Medulla oblongata (tissue), 1 donor: Measurements from ENCODE around the gene ARHGEF28.

Source experiments
- DNase-seq: peaks from one replicate; pipeline ENCODE4 v3.0.0-alpha.2; 2015; ENCODE audit errors: extremely low spot score

ARHGEF28 gene

DNA sequence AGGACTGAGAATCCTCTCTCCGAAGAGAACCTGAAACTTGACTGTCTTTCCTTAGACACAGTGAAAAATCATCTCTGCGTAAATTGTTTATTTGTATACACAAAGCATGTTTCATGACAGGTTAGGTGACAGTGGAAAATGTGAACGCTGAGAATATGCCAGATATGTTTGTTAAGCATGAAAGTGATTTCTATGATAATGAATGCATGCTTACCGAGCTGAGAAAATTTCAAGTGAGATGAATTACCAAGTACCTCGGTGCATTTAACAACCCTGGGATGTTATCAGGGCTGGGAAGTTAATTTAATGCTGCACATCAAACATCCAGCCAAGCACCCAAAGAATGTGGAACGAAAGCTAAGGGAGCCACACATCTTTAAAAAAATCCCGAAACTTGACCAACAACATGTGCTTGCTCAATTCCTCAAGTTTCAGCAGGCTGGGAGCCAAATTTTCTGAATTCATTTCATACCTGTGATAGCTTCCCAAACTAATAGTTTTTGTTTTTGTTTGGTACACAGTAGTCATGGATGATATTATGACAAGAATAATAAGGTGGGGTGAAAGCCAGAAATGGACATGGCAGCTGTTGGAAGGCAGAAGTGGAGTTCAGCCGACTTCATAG is 336.9 kb downstream of the ARHGEF28 start:
- no peak for DNase-seq

DNA sequence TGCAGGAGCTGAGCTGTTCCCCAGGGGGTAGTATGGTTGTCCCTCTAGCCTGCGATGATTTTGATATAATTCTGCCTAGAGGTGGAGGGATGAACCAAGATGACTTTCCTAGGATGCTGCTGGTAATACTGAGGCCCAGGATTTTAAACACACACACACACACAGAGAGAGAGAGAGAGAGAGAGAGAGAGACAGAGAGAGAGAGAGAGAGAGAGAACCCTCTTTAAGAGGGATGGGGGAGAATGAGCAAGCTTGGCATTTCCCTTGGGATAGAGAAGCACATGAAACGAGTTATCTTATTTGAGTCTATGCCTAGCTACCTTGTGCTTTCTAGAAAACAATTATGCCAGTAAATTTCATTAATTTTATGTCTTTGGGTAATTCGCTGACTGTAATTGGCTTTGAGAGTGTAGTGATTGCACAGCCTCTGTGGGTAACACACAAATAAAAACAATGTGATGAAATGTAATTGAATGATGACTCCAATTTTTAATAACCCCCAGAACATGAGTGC is 338.4 kb downstream of the ARHGEF28 start:
- no peak for DNase-seq

DNA sequence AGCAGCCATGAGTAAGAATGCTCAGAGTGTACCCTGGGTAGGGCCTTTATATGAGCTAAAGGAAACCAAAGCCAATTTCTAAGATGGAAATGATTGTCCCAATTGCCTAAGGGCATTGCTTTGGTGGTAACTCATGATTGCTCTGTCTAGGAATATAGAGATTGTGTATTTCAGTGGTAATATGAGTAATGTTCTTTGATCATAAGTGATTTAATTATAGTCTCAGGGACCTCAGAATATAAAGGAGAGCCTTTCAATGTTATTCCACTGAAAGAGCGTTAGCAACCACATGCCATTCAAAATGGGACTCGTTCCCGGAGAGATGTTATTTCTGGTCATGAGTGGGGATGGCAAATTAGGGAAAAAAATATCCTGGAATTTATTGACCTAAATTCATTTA is 340.5 kb downstream of the ARHGEF28 start:
- DNase-seq, result no peak

DNA sequence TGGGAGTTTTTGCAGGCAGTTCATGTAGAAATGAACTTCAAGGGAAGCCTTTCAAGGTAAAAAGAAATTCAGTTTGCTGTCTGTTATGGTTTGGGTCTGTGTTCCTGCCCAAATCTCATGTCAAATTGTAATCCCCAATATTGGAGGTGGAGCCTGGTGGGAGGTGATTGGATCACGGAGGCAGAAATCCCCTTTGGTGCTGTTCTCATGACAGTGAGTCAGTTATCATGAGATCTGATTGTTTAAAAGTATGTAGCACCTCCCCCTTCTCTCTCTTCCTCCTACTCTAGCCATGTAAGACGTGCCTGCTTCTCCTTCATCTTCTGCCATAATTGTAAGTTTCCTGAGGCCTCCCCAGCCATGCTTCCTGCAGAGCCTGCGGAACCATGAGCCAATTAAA is 341.4 kb downstream of the ARHGEF28 start:
- DNase-seq, result no peak

DNA sequence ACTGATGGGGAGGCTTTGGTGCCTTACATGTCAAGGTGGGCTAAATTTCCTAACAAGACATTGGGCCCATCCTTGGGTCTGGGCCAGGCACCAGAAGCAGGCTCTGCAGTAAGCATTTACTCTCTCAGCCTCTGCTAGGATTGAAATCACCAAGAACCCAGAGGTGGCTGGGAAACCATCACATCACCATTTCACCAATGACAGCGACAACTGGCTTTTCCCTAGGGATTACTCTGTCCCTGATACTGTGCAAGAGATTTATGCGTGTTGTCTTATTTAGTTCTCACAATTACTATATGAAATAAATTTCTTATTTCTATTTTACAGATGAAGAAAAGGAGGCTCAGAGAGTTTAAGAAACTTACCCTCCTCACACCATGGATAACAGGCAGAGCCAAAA is 342.2 kb downstream of the ARHGEF28 start:
- no peak for DNase-seq

DNA sequence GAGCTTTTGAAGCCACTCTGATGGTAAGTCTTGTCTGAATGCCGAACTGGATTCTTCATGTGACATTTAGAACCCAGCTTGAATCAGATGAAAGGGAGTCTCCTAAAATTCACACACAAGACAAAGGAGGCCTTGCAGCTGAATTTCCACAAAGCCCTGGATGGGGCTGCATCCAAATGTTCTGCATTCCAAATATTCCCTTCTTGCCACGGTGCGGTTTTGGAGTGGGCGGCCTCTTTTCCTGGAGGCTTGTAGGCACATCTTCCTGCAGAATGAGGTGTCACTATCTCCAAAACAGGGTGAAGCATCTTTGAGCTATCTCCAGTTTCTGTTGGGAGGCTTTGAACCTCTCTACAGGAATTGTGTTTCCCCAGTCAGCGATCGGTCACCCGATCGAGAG is 342.7 kb downstream of the ARHGEF28 start:
- DNase-seq, result no peak

DNA sequence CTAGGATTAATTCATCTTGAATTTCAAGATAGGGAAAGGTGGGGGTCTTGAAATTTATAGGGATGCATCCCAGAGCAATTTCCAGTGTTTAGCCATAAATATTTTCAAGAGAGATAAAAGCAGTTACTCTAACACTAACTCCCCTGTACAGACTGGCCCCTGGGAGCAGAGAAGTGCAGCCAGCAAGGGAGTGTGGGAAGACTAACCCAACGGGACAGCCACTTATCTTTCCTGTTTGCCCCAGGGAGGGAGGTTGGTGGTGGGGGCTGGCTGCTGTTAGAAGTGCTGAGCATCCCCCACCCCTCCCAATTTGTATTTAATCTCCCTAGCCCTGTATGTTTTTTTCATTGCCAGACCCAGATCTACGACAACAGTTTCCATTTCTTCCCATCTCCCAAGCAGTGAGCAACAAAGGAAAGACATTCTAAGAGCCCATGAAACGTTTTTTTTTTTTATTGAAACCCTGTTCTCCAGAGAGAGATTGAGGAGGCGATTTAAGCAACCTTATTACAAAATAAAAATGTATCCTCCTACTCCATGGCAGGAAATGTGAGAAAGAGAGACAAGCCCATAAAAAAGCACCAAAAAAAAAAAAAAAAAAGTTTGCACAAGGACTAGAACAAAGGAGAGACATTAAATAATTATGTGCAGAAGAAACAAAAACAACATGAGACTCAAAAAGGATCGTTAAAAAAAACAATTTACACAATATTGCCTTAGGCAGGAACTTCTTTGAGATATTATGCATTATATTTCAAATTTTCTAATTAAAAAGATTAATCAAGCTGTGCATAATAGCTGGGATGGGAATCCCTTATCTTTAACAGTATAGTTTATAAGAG is 343.4 kb downstream of the ARHGEF28 start:
- no peak for DNase-seq

DNA sequence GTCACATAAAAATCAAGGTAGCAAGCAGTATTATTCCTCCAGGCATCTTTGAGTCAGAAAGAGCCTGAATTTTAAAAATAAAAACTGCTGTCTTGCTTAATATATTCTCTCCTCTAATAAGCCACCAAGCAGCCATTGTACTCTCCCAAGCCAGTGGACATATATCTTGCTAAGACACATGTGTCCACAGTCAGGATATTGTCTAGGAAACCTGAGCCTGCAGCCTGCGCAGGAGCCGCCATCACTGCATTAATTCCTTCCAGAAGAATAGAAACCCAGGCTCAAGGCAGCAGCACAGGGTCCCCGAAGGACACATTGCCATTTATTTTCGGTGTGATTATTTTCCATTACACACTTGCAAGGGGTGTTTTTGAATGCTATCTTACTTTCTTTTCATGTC is 345.3 kb downstream of the ARHGEF28 start:
- DNase-seq, result no peak

DNA sequence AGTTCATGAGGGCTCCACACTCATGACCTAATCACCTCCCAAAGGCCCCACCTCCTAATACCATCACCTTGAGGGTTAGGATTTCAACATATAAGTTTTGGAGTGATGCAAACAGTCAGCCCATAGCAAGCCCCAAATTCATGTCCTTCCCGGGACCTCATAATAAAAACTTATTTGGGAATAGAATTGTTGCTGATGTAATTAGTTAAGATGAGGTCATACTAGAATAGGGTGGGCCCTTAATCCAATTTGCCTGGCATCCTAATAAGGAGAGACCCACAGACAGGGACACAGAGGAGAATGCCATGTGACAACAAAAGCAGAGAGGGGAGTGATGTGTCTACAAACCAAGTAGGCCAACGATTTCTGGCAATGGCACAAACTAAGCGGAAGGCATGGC is 347.1 kb downstream of the ARHGEF28 start:
- DNase-seq, result no peak

DNA sequence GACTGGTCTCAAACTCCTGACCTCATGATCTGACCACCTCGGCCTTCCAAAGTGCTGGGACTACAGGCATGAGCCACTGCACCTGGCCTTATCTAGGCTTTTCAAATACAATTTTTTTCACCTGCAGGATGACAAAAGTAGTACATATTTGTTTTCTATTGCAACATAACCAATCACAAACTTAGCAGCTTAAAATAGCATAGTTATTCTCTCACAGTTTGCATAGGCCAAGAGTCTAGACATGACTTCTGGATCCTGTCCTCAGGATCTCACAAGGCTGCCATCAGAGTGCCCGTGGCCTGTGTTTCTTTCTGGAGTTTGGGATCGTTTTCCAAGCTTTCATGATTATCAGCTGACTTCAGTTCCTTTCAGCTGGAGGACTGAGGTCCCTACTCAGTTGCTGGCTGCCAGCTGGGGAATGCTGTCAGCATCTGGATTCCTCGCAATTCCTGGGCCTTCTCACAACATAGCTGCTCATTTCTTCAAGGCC is 348.9 kb downstream of the ARHGEF28 start:
- DNase-seq, result no peak

DNA sequence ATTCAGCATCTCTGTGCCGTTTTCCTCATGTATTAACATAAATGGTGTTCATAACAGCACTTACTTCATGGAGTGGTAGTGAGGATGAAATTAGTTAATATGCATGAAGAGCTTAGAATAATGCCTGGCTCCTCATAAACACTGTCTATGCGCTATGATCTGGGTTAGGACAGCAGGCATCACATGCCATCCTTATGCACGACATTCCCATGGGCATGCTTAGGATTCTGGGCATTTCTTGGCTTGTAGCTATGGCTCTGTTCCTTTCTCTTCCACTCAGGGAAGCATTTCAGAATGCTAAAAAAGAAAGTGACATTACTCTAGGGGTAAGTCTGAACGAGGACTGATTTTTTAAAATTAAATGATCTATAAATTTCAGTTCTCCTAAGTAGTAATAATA is 349.8 kb downstream of the ARHGEF28 start:
- no peak for DNase-seq

DNA sequence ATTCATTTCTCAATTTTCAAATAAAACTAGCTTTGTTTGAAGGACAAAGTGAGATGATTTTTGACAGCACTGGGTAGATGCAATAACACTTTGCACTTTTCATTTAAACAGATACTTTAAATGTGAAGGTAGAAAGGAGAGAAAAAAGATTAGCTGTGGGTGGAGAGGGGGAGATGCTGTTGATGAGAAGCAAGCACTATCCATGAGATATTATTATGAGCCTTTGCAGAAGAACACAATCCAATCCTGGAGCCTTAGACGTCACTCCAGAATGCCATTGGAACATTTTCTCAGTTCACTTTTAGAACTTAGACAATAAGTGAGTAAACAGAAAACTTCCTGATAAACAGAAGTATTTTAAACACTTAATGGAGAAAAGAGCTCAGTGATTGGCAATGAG is 351.1 kb downstream of the ARHGEF28 start:
- no peak for DNase-seq

DNA sequence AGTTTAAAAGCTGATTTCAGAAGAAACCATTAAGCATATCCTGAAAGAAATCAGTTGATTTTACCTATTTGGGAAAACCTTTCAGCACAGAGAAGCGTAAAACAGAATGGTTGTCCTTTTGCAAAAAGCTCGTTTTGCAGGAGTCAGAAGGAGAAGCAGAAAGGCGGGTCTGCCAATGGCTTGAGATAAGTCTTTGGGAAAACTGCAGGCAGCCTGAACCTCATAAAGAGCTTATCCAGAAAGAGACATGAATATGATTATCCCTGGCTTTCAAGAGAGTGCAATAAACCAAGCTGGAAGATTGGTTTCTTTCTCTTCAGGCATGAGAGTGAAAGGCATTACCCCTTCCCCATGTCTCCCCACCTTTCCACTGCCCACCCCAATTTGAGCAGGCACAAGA is 353.3 kb downstream of the ARHGEF28 start:
- DNase-seq, result no peak

DNA sequence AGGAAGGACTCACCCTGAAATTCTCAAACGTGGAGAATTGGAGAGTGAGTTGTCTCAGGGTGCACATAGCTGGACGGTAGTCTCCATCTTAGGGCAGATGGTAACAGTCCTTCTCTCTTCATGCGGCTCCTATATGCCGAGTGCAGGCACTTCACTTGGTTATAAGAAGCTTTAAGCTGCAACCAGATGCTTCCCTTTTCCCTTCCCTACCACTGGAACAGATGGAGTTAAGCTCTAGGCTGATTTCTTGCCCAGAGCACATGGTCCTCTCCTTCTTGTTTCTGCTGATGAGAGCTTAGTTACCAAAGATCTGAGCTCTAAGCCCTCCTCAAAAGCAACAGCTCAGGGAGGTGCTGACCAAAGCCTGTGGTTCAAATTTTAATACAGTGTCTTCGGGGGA is 355.7 kb downstream of the ARHGEF28 start:
- DNase-seq, result no peak

DNA sequence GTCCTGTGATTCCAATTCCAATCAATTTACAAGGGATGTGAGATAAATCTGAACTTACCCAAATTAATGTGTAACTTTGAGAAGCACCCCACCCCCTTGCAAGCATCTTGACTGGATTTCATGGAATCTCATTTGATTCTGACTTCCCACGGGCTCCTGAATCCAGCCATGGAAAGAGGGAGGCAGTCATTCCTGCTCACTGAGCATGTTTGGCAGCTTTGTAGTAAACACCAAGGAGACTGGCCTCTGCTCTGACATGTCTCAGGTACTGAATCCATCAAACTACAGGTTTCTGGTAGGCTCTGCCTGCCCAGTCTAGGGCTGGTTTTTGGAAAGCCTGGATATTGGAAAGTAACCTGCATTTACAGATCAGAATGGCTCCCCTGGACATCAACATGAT is 357.6 kb downstream of the ARHGEF28 start:
- DNase-seq, result no peak

DNA sequence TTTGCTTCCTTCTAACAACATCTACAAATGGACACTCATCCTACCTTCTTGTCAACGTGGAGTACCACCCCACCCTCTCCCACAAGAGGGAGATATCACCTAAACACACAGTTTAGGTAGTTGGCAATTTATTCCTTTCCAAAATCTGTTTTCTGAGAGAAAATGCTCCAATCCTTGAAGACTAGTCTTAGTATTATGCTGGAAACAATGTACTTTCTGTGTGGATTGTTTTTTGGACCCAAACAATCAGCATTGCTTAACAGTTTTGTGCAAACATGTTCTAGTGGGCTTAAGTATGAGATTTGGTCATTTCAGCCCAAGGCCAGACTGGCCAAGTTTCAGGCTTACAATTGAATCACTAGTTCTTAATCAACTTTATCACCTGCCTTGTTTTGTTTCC is 359.1 kb downstream of the ARHGEF28 start:
- no peak for DNase-seq

DNA sequence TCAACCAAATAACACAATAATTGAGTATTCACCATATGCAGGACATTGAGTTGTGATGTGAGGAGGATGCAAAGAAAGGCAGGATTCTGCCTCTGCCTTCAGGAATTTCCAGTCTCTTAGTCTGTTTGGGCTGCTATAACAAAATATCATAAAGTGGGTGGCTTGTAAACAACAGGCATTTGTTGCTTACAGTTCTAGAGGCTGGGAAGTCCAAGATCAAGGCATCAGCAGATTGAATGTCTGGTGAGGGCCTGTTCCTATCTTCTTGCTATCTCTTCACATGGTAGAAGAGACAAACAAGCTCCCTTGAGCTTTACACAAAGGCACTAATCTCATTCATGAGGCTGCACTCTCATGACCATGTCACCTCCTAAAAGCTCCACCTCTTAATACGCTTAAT is 360.7 kb downstream of the ARHGEF28 start:
- no peak for DNase-seq

DNA sequence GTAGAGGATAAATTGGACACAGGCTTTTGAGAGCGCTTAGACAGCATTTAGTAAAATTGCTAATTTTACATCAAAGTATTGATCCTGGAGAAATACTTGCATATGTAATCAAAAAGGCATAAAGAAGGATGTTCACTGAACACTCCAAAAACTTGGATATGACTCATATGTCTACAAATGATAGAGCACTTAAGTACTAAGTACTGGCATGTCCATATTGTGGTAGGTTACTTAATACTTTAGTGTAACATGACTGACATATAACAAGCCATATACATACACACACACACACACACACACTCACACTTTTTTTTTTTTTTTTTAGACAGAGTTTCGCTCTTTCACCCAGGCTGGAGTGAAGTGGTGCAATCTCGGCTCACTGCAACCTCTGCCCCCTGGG is 361.9 kb downstream of the ARHGEF28 start:
- no peak for DNase-seq

DNA sequence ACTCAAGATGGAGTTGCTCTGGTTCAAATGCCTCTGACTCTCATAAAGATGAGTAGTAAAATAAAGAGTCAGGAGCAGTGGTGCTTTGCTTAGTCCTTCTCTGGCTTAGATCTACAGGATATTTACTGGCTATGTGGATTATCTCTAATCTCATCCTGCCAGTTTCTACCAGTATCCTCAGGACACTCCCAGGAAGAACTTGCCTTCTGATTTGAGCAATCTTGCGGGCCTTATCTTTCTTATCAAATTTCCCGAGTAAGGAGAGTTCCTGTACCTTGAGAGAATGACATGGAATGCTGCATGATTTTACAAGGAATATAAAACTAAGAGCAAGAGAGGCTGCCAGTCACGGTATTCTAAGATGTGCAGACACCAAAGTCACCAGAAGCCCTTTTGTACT is 364.0 kb downstream of the ARHGEF28 start:
- no peak for DNase-seq
